ENCODE data around the gene RPA3.

Gene RPA3

GRCh38 chr7:7654964-7655715 is 63.3 kb downstream of the RPA3 start:
- no peak for DNase-seq (ENCODE audit: low read depth, low spot score)

DNA sequence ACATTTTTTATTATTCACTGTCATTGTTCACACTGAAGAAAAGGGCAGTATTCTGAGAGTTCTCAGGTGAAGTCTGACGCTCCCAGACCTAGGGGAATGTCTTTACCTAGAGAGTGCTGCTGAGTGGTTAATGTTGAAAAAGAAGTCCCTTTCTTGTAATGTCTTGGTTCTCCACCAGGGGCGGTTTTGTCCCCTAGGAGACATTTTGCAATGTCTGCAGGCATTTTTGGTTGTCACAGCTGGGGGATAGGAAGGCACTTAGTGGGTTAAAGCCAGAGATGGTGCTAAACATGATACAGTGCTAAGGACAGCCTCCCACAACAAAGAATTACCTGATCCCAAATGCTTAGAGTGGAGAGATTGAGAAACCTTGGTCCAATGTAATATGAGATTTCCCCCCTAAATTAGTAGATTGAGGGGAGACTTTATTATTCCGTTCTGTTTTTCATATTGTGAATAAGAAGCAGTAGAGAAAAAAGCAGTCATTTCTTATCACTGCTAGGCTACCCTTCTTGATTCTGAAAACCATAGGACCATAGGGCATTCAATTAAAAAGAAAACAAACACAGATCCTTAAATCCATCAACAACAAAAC is 64.7 kb downstream of the RPA3 start:
- DNase-seq (ENCODE audit: low read depth, low spot score) = no peak

GRCh38 chr7:7652798-7653540 is 65.4 kb downstream of the RPA3 start:
- DNase-seq (ENCODE audit: low read depth, low spot score) = no peak

- DNase-seq (ENCODE audit: low read depth, low spot score) = no peak
These were observed 66.9 kb downstream of the RPA3 start for GRCh38 chr7:7651479-7651878.

DNA sequence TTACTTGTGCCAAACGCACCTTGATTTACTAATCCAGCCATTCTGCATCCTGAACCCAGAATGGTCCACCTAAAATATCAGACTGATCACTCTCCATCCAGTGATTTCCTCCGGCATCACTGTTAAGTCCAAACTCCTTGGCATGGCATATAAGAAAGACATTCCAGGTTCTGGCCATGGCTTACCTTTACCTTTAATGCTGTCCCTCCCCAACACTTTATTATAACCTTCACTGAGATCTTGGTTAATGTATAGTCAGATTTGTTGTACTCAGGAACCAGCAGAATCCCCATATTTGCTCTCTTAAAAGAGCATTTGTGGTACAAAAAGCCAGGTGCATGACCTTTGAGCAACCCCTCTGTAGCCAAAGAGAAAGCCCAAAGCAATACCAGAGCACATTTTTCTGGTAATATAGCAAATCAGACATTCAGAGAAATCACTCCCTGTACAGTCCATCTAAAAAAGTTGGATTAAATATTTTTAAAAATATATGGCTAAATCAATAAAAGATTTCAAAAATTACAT is 67.7 kb downstream of the RPA3 start:
- DNase-seq (ENCODE audit: low read depth, low spot score) = no peak

DNA sequence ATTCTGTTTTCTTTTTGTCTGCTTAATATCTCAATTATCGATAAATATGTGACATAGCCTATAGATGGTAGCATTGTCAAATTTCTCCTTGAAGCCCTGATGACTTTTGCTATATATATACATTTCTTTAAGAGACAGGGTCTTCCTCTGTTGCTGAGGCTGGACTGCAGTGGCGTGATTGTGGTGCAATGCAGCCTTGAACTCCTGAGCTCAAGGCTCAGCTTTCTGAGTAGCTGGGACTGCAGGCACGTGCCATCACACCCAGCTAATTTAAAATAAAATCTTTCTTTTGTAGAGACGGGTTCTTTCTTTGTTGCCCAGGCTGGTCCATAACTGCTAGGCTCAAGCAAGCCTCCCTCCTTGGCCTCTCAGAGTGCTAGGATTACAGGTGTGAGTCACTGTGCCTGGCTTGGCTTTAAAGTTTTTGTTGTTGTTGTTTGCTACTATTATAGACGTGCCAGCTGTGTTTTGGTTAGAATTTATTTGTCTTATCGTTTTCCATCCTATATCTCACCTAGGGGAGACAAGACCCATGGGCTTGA is 70.8 kb downstream of the RPA3 start:
- DNase-seq (ENCODE audit: low read depth, low spot score) = no peak

DNA sequence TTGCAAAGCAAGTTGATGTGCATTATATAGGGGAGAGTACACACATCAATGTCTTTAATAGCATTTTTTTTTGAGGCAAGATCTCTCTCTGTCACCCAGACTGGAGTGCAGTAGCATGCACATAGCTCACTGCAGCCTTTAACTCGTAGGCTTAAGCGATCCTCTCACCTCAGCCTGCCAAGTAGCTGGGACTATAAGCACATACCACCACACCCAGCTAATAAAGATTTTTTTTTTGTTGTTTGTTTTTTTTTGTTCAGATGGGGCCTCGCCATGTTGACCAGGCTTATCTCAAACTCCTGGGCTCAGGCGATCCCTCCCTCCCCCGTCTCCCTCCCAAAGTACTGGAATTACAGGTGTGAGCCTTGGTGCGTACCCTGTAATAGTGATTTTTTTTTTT is 76.3 kb downstream of the RPA3 start:
- DNase-seq (ENCODE audit: low read depth, low spot score) = no peak

DNA sequence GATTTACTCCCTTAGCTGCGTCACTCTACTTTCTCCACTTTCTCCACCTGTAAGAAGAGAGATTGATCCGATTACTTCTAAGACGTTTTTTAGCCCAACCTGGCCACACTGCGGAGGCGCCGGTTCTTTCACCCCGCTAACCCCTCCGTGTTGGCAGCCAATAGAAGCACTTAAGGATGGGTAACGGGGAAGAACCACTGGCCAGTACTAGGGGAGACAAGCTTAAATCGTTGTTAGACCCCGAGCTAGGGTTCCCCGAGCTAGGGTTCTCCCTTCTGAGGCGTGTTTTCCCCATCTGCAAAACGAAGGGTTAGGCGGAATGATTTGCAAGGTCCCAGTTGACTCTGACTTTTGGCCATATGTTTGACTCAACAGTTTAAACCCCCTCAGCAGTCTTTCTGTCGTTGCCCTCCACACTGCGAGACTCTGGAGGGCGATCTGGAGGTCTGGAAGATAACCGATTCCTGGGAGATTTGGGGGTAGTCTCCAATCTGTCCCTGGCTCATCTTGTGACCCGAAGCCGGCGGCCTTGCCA is 77.2 kb downstream of the RPA3 start:
- no peak for DNase-seq (ENCODE audit: low read depth, low spot score)

- peak; percentile 99 for DNase-seq (ENCODE audit: low read depth, low spot score)
These were observed 77.9 kb downstream of the RPA3 start, which contains the start of gene UMAD1 for GRCh38 chr7:7640221-7641128. TSS of gene UMAD1 (plus strand) at chr7:7640752. CDS start at chr7:7673372, 32,620 bp downstream.

- DNase-seq (ENCODE audit: low read depth, low spot score) = peak; percentile 49
These were observed 78.6 kb downstream of the RPA3 start for GRCh38 chr7:7639847-7640220.

DNA sequence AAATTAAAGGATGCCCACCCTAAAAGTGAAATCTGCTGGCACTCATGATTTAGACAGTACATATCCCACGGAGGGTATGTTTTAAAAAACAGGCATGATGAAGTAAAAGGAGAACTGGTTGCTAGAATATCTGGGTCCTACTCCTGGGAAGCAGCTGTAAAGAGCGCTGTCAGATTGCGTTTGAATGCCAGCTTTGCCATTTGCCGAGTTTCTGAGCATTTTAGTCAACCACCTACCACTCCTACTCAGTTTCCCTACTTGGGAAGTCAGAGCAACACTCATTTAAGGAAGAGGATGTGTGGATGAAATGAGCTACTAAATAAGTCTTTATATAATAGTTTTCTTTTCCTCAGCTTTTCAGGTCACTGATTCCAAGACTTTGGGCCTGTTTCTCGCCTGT is 79.0 kb downstream of the RPA3 start:
- no peak for DNase-seq (ENCODE audit: low read depth, low spot score)

- no peak for DNase-seq (ENCODE audit: low read depth, low spot score)
These were observed 87.6 kb downstream of the RPA3 start for GRCh38 chr7:7630626-7631329.

- DNase-seq (ENCODE audit: low read depth, low spot score) = no peak
These were observed 89.9 kb downstream of the RPA3 start for GRCh38 chr7:7628476-7628875.

DNA sequence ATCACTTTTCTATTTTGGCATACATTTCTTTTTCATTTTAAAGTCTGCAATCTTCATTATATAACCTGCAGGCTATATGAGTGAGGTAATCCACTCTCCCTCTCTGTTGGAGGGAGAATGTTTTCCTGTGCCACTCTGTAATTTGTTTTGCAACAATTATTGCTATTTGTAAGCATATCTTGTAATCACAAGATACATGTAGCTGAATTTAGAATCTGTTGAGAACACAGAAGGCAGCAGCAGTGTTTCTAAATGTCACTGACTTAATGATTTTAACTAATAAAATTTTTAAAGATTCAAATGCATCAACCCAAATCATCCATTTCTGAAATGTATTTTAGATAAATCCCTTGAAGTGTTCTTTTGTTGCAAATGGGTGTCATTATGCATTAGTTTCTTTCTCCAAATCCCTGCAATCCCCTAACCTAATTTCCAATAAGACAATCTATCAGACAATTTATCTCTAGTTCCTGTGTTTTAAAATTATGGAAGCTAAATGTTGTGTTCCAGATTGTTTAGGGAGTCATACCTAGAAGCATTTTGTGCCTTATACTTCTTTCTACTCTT is 97.7 kb downstream of the RPA3 start:
- no peak for DNase-seq (ENCODE audit: low read depth, low spot score)

DNA sequence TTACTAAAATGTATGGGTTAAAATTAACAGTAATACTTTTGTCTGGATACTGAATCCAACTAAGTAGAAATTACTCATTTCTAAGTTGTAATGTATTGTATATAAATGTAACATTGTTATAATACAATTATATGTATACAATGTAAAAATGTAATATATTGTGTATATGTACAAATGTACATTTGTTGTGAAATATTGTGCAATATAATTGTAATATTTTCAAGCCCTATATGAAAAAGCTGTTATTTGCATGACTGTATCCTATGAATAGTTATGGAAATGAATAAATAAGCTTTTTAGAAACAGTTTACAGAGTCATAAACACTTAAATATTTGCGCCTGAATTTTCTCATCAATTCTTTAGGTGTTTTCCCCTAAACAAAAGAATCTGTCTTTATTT is 98.2 kb downstream of the RPA3 start:
- no peak for DNase-seq (ENCODE audit: low read depth, low spot score)

DNA sequence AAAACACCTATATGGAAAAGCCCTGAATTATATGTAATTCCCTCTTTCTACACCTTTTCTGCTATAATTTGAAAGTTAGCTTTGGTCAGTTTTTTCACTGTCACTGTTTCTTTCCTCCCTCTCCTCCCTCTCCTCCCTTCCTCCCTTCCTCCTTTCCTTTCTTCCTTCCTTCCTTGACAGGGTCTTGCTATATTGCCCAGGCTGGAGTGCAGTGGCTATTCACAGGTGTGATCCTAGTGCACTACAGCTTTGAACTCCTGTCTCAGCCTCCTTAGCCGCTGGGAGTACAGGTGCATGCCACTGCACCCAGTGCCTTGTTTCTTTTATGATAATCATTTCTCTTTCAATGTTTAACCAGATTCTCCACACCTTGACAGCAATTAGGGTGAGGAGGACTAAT is 100.0 kb downstream of the RPA3 start:
- DNase-seq (ENCODE audit: low read depth, low spot score) = no peak

DNA sequence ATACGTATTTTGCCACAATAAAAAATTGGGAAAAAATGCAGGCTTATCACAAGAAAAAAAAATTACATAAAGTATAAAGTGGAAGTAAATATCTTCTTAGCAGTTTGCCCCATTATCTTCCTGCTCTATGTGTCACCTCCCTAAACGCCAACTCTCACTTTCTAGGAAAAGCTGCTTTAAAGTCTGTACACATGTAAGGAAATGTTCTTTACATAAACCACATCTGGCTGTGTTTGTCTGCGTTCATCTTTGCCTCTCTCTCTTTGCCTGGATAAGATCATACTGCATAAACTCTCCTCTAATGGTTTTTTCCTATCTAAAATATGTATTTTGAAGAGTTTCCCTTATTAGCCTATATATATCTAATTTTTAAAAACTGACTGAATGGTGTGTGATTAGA is 100.9 kb downstream of the RPA3 start:
- DNase-seq (ENCODE audit: low read depth, low spot score) = no peak

DNA sequence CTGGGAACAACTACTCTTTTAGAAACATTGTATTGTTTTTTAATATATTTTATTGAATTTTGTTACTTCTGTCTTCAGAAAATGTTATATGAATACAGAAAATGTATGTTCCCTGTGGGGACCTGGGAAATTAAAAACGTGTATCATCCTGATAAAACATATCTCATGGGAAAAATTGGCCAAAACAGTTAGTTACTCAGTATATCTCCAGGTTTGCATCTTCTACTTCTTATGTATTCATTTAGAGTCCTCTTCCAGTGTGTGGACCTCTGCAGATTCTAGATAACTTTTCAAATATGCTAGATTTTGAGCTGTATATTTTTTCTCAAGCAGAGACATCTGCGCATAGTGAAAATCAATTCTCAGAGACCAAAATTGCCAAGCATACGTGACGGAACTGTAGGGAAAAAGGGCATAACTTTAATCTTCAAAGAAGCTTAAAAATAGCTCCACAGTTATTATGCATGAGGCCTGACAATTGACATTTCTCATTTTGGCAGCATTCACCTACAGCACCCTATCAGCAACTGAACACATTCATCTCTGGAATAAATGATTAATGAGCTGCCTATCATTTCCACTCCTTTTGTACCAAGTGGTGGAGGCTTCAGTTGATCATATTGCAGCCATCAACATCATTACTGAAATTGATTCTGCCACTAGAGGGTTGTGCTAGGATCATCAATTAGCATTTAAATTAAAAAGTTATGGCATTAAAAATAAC is 104.2 kb downstream of the RPA3 start:
- DNase-seq (ENCODE audit: low read depth, low spot score) = no peak

GRCh38 chr7:7613210-7613609 is 105.2 kb downstream of the RPA3 start:
- DNase-seq (ENCODE audit: low read depth, low spot score) = no peak

All from astrocyte of the hippocampus (primary cell).